ENCODE results near the gene NR2F1.

The NR2F1 gene

GRCh38 chr5:93599001-93599379 lies 16.0 kb downstream of the NR2F1 start:
- Histone ChIP-seq H3K4me3 (IDR thresholded peaks at IDR 0.05; ENCODE audit: insufficient read depth, low read depth, low read length) (no peak overlapping the region), H3K27ac (no peak overlapping the region), H2AFZ (ENCODE audit: low read depth) (no peak overlapping the region), H3K79me2 (ENCODE audit: insufficient read depth, low read depth) (no peaks in the 10 kb centered on the region), H3K9ac (no peak overlapping the region), H3K4me1 (ENCODE audit: low read depth, poor library complexity, severe bottlenecking) (no peaks in the 10 kb centered on the region), H3K27me3 (ENCODE audit: insufficient read depth, low read depth) (no peaks in the 10 kb centered on the region), H3K36me3 (ENCODE audit: insufficient read depth) (no peaks in the 10 kb centered on the region), H3K4me2 (no peak overlapping the region), H4K20me1 (ENCODE audit: insufficient read depth) (no peaks in the 10 kb centered on the region)
- TF ChIP-seq, protein P1, sequence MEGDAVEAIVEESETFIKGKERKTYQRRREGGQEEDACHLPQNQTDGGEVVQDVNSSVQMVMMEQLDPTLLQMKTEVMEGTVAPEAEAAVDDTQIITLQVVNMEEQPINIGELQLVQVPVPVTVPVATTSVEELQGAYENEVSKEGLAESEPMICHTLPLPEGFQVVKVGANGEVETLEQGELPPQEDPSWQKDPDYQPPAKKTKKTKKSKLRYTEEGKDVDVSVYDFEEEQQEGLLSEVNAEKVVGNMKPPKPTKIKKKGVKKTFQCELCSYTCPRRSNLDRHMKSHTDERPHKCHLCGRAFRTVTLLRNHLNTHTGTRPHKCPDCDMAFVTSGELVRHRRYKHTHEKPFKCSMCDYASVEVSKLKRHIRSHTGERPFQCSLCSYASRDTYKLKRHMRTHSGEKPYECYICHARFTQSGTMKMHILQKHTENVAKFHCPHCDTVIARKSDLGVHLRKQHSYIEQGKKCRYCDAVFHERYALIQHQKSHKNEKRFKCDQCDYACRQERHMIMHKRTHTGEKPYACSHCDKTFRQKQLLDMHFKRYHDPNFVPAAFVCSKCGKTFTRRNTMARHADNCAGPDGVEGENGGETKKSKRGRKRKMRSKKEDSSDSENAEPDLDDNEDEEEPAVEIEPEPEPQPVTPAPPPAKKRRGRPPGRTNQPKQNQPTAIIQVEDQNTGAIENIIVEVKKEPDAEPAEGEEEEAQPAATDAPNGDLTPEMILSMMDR (conservative IDR thresholded peaks at IDR 0.05; ENCODE audit: low read depth, low read length), result no peak

DNA sequence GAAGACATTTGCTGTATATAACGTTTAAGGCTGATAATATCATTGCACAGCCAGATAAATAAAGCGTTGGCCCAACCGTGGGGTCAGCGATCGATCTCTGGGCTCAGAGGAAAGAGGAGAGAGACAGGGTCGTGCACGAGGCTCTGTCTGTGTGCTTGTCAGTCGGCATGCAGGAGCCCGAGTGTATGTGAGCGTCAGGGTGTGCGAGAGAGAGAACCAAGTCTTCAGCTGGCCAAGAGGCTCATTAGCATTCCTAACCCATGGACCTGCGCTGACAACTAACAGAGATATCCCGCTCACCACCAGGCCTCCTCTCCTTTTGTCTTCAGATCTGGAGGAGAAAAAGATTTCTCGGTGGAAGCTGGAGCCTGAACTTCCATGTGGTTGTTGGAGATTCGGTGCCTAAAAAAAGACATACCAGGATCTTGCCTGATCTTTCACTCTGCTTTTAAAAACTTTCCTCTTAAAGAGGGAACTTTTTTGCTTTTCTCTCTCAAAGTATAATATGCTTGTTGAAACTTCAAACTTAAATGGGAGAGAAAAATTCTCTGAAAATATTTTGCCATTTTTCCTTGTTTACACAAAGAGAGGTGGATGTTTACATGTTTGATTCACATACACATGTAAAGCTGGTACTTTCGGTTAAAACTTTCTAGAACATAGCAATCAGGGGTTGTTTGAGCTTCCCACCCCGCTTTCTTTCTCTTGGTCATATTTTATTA lies 16.5 kb downstream of the NR2F1 start:
- no peak overlapping the region for H2AFZ ChIP-seq (ENCODE audit: low read depth)
- no peaks in the 10 kb centered on the region for H4K20me1 ChIP-seq (ENCODE audit: insufficient read depth)
- no peak overlapping the region for H3K4me2 ChIP-seq
- TF ChIP-seq, protein P1 (conservative IDR thresholded peaks at IDR 0.05; ENCODE audit: low read depth, low read length), result no peak
- no peaks in the 10 kb centered on the region for H3K36me3 ChIP-seq (ENCODE audit: insufficient read depth)
- no peaks in the 10 kb centered on the region for H3K27me3 ChIP-seq (ENCODE audit: insufficient read depth, low read depth)
- H3K79me2 ChIP-seq (ENCODE audit: insufficient read depth, low read depth), result no peaks in the 10 kb centered on the region
- no peak overlapping the region for H3K27ac ChIP-seq
- no peak overlapping the region for H3K9ac ChIP-seq
- no peaks in the 10 kb centered on the region for H3K4me1 ChIP-seq (ENCODE audit: low read depth, poor library complexity, severe bottlenecking)
- H3K4me3 ChIP-seq (IDR thresholded peaks at IDR 0.05; ENCODE audit: insufficient read depth, low read depth, low read length), result no peak overlapping the region

GRCh38 chr5:93600409-93601070 lies 17.5 kb downstream of the NR2F1 start:
- Histone ChIP-seq H3K27ac (no peak overlapping the region), H4K20me1 (ENCODE audit: insufficient read depth) (no peaks in the 10 kb centered on the region), H2AFZ (ENCODE audit: low read depth) (no peak overlapping the region), H3K36me3 (ENCODE audit: insufficient read depth) (no peaks in the 10 kb centered on the region), H3K4me3 (IDR thresholded peaks at IDR 0.05; ENCODE audit: insufficient read depth, low read depth, low read length) (no peak overlapping the region), H3K27me3 (ENCODE audit: insufficient read depth, low read depth) (no peaks in the 10 kb centered on the region), H3K9ac (no peak overlapping the region), H3K4me2 (no peak overlapping the region), H3K4me1 (ENCODE audit: low read depth, poor library complexity, severe bottlenecking) (no peaks in the 10 kb centered on the region), H3K79me2 (ENCODE audit: insufficient read depth, low read depth) (no peaks in the 10 kb centered on the region)
- TF ChIP-seq, protein P1 (conservative IDR thresholded peaks at IDR 0.05; ENCODE audit: low read depth, low read length), result no peak

DNA sequence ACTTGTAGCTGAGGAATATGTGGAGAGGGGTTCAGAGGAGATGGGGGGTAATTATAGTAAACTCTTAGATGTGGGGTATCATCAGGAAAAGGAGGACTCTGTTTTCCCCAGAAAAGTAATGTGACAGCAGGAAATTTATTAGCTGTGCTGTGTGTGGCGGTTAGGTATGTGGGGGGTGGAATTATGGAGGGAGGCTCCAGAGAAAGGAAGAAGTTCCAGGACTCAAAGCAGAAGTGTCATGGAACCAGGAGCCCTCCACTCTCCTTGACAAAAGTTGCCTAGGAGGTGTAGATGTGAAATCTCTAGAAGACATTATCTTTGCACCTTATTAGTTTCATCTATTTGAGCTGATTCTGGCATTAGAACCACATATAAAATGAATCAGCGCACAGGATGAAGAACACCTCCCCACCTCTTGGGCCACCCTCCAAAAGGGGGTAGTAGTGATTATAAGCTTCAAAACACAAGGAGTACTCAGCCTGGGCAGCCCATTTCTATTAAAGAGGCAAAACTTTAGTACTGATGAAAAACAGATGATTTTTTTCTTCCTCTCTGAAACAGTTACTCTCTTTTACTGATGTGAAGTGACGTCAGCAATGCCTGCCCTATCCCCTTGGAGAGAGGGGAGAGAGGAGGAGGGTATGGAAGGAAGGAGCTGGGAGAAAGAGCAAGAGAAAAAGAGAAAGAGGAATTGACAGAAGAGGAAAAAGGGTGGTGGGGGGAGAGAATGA lies 18.2 kb downstream of the NR2F1 start:
- TF ChIP-seq, protein P1 (conservative IDR thresholded peaks at IDR 0.05; ENCODE audit: low read depth, low read length), result no peak
- H2AFZ ChIP-seq (ENCODE audit: low read depth), result no peak overlapping the region
- H3K4me1 ChIP-seq (ENCODE audit: low read depth, poor library complexity, severe bottlenecking), result no peaks in the 10 kb centered on the region
- H4K20me1 ChIP-seq (ENCODE audit: insufficient read depth), result no peaks in the 10 kb centered on the region
- H3K79me2 ChIP-seq (ENCODE audit: insufficient read depth, low read depth), result no peaks in the 10 kb centered on the region
- no peak overlapping the region for H3K4me2 ChIP-seq
- H3K4me3 ChIP-seq (IDR thresholded peaks at IDR 0.05; ENCODE audit: insufficient read depth, low read depth, low read length), result no peak overlapping the region
- H3K36me3 ChIP-seq (ENCODE audit: insufficient read depth), result no peaks in the 10 kb centered on the region
- H3K27ac ChIP-seq, result no peak overlapping the region
- H3K9ac ChIP-seq, result no peak overlapping the region
- no peaks in the 10 kb centered on the region for H3K27me3 ChIP-seq (ENCODE audit: insufficient read depth, low read depth)
